ENCODE data around the gene VSIG8. TPM values are rescaled to one million over a fixed set of nuclear protein-coding genes. Genes with fewer than 3 reads are reported as not detected.

The VSIG8 gene
- total and polyA plus RNA-seq, 2 of the 8 experiments (the other 6 are each of a cell fraction or from before 2014, with no cell fraction given) = not detected

GRCh38 chr1:159861218-159861617 is 1.2 kb downstream of the VSIG8 start:
- 77% methylated on average over 8 of the region's 8 CpGs; no CpG with 5 or more reads in 1 of the 2 experiments for WGBS, 2 experiments (ENCODE audit: extremely low coverage in 1 of 2, insufficient coverage in 1 of 2, insufficient read length in 1 of 2, insufficient replicate concordance in 2 of 2, low coverage in 1 of 2, low lambda C conversion rate in 2 of 2, missing lambda C conversion rate in 1 of 2)
- TF ChIP-seq KDM4A (IDR thresholded peaks at IDR 0.05; ENCODE audit: low read depth, low read length, severe bottlenecking) = no peak
- H3K27ac ChIP-seq (ENCODE audit: low read depth, low read length) = no peak overlapping the region

More at GRCh38 chr1:159861218-159861617, 1.2 kb downstream of the VSIG8 start:
- Histone ChIP-seq H2AK5ac (ENCODE audit: low read depth, low read length) (no peak overlapping the region), H4K8ac (ENCODE audit: extremely low read depth, insufficient read depth, low read length) (no peak overlapping the region), H2BK12ac (ENCODE audit: low read depth, low read length) (no peak overlapping the region; the same call in 1 of the 2 replicates), H2BK20ac (ENCODE audit: low read length) (no peak overlapping the region), H2AFZ (ENCODE audit: low read length) (no peak overlapping the region), H3K79me1 (ENCODE audit: low read depth, low read length) (no peaks in the 10 kb centered on the region), H4K5ac (ENCODE audit: insufficient read length, low read depth, low read length) (no peak overlapping the region), H2BK120ac (replicated peaks; ENCODE audit: low read depth, low read length) (no peak overlapping the region), H3K9me3 (ENCODE audit: insufficient read depth in 2 of 2, low read depth in 1 of 2, low read length in 1 of 2) (no peaks in the 10 kb centered on the region), H3K56ac (replicated peaks; ENCODE audit: insufficient read length, low read depth, low read length) (no peak overlapping the region), H3K23me2 (ENCODE audit: low read depth, low read length) (no peaks in the 10 kb centered on the region), H3K9ac (replicated peaks in 1 of 4; ENCODE audit: extremely low read depth in 1 of 4, low read depth in 3 of 4, low read length in 3 of 4) (no peak overlapping the region), H3K79me2 (ENCODE audit: control insufficient read depth in 1 of 2, insufficient read depth in 2 of 2, low read length in 2 of 2) (no peaks in the 10 kb centered on the region), H3K27me3 (replicated peaks in 1 of 4; ENCODE audit: control insufficient read depth in 3 of 4, extremely low read depth in 1 of 4, insufficient read depth in 3 of 4, low read length in 3 of 4) (peaks cover 0 to 3% (median 1%) of the 10 kb centered on the region in 4 experiments; a peak in 4 of 7 replicates), H3K4me3 (ENCODE audit: extremely low read depth in 1 of 4, insufficient read depth in 2 of 4, low read depth in 3 of 4, low read length in 4 of 4) (no peak overlapping the region), H4K91ac (replicated peaks; ENCODE audit: insufficient read length, low read length) (no peak overlapping the region), H3K4ac (replicated peaks; ENCODE audit: insufficient read length, low read depth, low read length) (no peak overlapping the region), H3K14ac (ENCODE audit: insufficient read length) (no peak overlapping the region), H3K4me2 (ENCODE audit: insufficient read depth in 1 of 2, low read depth in 2 of 2, low read length in 2 of 2) (no peak overlapping the region), H3K36me3 (ENCODE audit: control insufficient read depth in 2 of 4, insufficient read depth in 4 of 4, low read length in 3 of 4) (no peaks in the 10 kb centered on the region), H3K18ac (ENCODE audit: extremely low read depth, low read length) (no peak overlapping the region), H2BK15ac (ENCODE audit: low read length) (no peak overlapping the region), H3K23ac (ENCODE audit: insufficient read length) (no peak overlapping the region), H2BK5ac (ENCODE audit: low read depth, low read length) (0 out of 2 replicates have a peak overlapping the region, but pooled peaks have one; percentile 35), H4K20me1 (replicated peaks in 1 of 2; ENCODE audit: control insufficient read depth in 1 of 2, insufficient read depth in 2 of 2, low read length in 2 of 2) (no peaks in the 10 kb centered on the region), H3K4me1 (replicated peaks in 1 of 4; ENCODE audit: control insufficient read depth in 3 of 4, insufficient read depth in 4 of 4, low read length in 3 of 4) (peaks cover 0 to 2% (median 0%) of the 10 kb centered on the region in 4 experiments; a peak in 2 of 7 replicates)
- no peak for FAIRE-seq
- POLR2A ChIA-PET (ENCODE audit: partially characterized antibody) = no interaction called here
- CTCF ChIA-PET (ENCODE audit: partially characterized antibody) = interaction anchor here (1.0 to 14.8 kb wide), 5 partner anchors 10 to 146 kb away, joined by 3 to 111 read pairs (median 10); no protein-coding TSS in a partner anchor
- DNase-seq (ENCODE audit: low read depth in 1 of 2, low spot score in 2 of 2) = no peak
